Measurements from ENCODE around the gene CASD1. TPM values are rescaled to one million over a fixed set of nuclear protein-coding genes. Genes with fewer than 3 reads are reported as not detected.

CASD1 gene
- total RNA-seq, 1 donor from 2014 or later, result 59.0 TPM

GRCh38 chr7:94547126-94547525, 37.5 kb downstream of the CASD1 start:
- Histone ChIP-seq H3K9ac (ENCODE audit: low read depth in 1 of 3, low read length in 3 of 3) (no peak overlapping the region), H3K9me3 (ENCODE audit: control insufficient read depth in 3 of 3, low read length in 3 of 3) (no peaks in the 10 kb centered on the region), H3K27ac (ENCODE audit: low read depth, low read length) (no peak overlapping the region), H3K27me3 (ENCODE audit: control insufficient read depth in 3 of 3, insufficient read depth in 3 of 3, low read length in 3 of 3) (no peaks in the 10 kb centered on the region), H3K4me1 (ENCODE audit: control insufficient read depth in 3 of 3, insufficient read depth in 3 of 3, low read length in 3 of 3) (no peaks in the 10 kb centered on the region), H3K4me3 (ENCODE audit: low read length in 3 of 3) (no peak overlapping the region), H3K36me3 (ENCODE audit: control insufficient read depth in 3 of 3, insufficient read depth in 3 of 3, low read length in 3 of 3) (peaks cover 0 to 6% (median 0%) of the 10 kb centered on the region in 3 donors)

- Histone ChIP-seq H3K4me3 (ENCODE audit: low read length in 3 of 3) (no peak overlapping the region), H3K9ac (ENCODE audit: low read depth in 1 of 3, low read length in 3 of 3) (no peak overlapping the region), H3K4me1 (ENCODE audit: control insufficient read depth in 3 of 3, insufficient read depth in 3 of 3, low read length in 3 of 3) (no peaks in the 10 kb centered on the region), H3K36me3 (ENCODE audit: control insufficient read depth in 3 of 3, insufficient read depth in 3 of 3, low read length in 3 of 3) (peaks cover 2 to 8% (median 6%) of the 10 kb centered on the region in 3 donors), H3K27ac (ENCODE audit: low read depth, low read length) (no peak overlapping the region), H3K27me3 (ENCODE audit: control insufficient read depth in 3 of 3, insufficient read depth in 3 of 3, low read length in 3 of 3) (no peaks in the 10 kb centered on the region), H3K9me3 (ENCODE audit: control insufficient read depth in 3 of 3, low read length in 3 of 3) (no peaks in the 10 kb centered on the region)
Observed at GRCh38 chr7:94556028-94556427, 46.4 kb downstream of the CASD1 start.

- Histone ChIP-seq H3K27ac (ENCODE audit: low read depth, low read length) (no peak overlapping the region), H3K4me1 (ENCODE audit: control insufficient read depth in 3 of 3, insufficient read depth in 3 of 3, low read length in 3 of 3) (no peaks in the 10 kb centered on the region), H3K9me3 (ENCODE audit: control insufficient read depth in 3 of 3, low read length in 3 of 3) (no peaks in the 10 kb centered on the region), H3K4me3 (ENCODE audit: low read length in 3 of 3) (no peak overlapping the region), H3K27me3 (ENCODE audit: control insufficient read depth in 3 of 3, insufficient read depth in 3 of 3, low read length in 3 of 3) (no peaks in the 10 kb centered on the region), H3K9ac (ENCODE audit: low read depth in 1 of 3, low read length in 3 of 3) (no peak overlapping the region), H3K36me3 (ENCODE audit: control insufficient read depth in 3 of 3, insufficient read depth in 3 of 3, low read length in 3 of 3) (peaks cover 2 to 8% (median 3%) of the 10 kb centered on the region in 3 donors)
Observed at GRCh38 chr7:94557215-94557614, 47.6 kb downstream of the CASD1 start.

GRCh38 chr7:94559972-94560371, 50.4 kb downstream of the CASD1 start:
- Histone ChIP-seq H3K27me3 (ENCODE audit: control insufficient read depth in 3 of 3, insufficient read depth in 3 of 3, low read length in 3 of 3) (no peaks in the 10 kb centered on the region), H3K36me3 (ENCODE audit: control insufficient read depth in 3 of 3, insufficient read depth in 3 of 3, low read length in 3 of 3) (no peaks in the 10 kb centered on the region), H3K4me1 (ENCODE audit: control insufficient read depth in 3 of 3, insufficient read depth in 3 of 3, low read length in 3 of 3) (no peaks in the 10 kb centered on the region), H3K9me3 (ENCODE audit: control insufficient read depth in 3 of 3, low read length in 3 of 3) (no peaks in the 10 kb centered on the region), H3K4me3 (ENCODE audit: low read length in 3 of 3) (no peak overlapping the region), H3K9ac (ENCODE audit: low read depth in 1 of 3, low read length in 3 of 3) (no peak overlapping the region), H3K27ac (ENCODE audit: low read depth, low read length) (no peak overlapping the region)

GRCh38 chr7:94561841-94562514, 52.4 kb downstream of the CASD1 start:
- H3K9me3 ChIP-seq (ENCODE audit: control insufficient read depth in 3 of 3, low read length in 3 of 3), result no peaks in the 10 kb centered on the region
- H3K27ac ChIP-seq (ENCODE audit: low read depth, low read length), result no peak overlapping the region
- no peak overlapping the region for H3K4me3 ChIP-seq (ENCODE audit: low read length in 3 of 3)
- H3K9ac ChIP-seq (ENCODE audit: low read depth in 1 of 3, low read length in 3 of 3), result no peak overlapping the region
- H3K4me1 ChIP-seq (ENCODE audit: control insufficient read depth in 3 of 3, insufficient read depth in 3 of 3, low read length in 3 of 3), result no peaks in the 10 kb centered on the region
- no peaks in the 10 kb centered on the region for H3K27me3 ChIP-seq (ENCODE audit: control insufficient read depth in 3 of 3, insufficient read depth in 3 of 3, low read length in 3 of 3)
- H3K36me3 ChIP-seq (ENCODE audit: control insufficient read depth in 3 of 3, insufficient read depth in 3 of 3, low read length in 3 of 3), result no peaks in the 10 kb centered on the region

GRCh38 chr7:94562525-94562924, 52.9 kb downstream of the CASD1 start:
- H3K36me3 ChIP-seq (ENCODE audit: control insufficient read depth in 3 of 3, insufficient read depth in 3 of 3, low read length in 3 of 3), result no peaks in the 10 kb centered on the region
- H3K9ac ChIP-seq (ENCODE audit: low read depth in 1 of 3, low read length in 3 of 3), result no peak overlapping the region
- no peaks in the 10 kb centered on the region for H3K4me1 ChIP-seq (ENCODE audit: control insufficient read depth in 3 of 3, insufficient read depth in 3 of 3, low read length in 3 of 3)
- no peaks in the 10 kb centered on the region for H3K27me3 ChIP-seq (ENCODE audit: control insufficient read depth in 3 of 3, insufficient read depth in 3 of 3, low read length in 3 of 3)
- H3K9me3 ChIP-seq (ENCODE audit: control insufficient read depth in 3 of 3, low read length in 3 of 3), result no peaks in the 10 kb centered on the region
- no peak overlapping the region for H3K4me3 ChIP-seq (ENCODE audit: low read length in 3 of 3)
- no peak overlapping the region for H3K27ac ChIP-seq (ENCODE audit: low read depth, low read length)

GRCh38 chr7:94565247-94565894, 55.8 kb downstream of the CASD1 start:
- H3K27ac ChIP-seq (ENCODE audit: low read depth, low read length), result no peak overlapping the region
- no peaks in the 10 kb centered on the region for H3K9me3 ChIP-seq (ENCODE audit: control insufficient read depth in 3 of 3, low read length in 3 of 3)
- no peak overlapping the region for H3K9ac ChIP-seq (ENCODE audit: low read depth in 1 of 3, low read length in 3 of 3)

GRCh38 chr7:94567396-94567795, 57.8 kb downstream of the CASD1 start:
- H3K27me3 ChIP-seq (ENCODE audit: control insufficient read depth in 3 of 3, insufficient read depth in 3 of 3, low read length in 3 of 3), result no peaks in the 10 kb centered on the region
- no peaks in the 10 kb centered on the region for H3K9me3 ChIP-seq (ENCODE audit: control insufficient read depth in 3 of 3, low read length in 3 of 3)
- no peak overlapping the region for H3K9ac ChIP-seq (ENCODE audit: low read depth in 1 of 3, low read length in 3 of 3)
- H3K4me1 ChIP-seq (ENCODE audit: control insufficient read depth in 3 of 3, insufficient read depth in 3 of 3, low read length in 3 of 3), result no peaks in the 10 kb centered on the region
- no peak overlapping the region for H3K27ac ChIP-seq (ENCODE audit: low read depth, low read length)
- H3K4me3 ChIP-seq (ENCODE audit: low read length in 3 of 3), result no peak overlapping the region
- no peaks in the 10 kb centered on the region for H3K36me3 ChIP-seq (ENCODE audit: control insufficient read depth in 3 of 3, insufficient read depth in 3 of 3, low read length in 3 of 3)

More at GRCh38 chr7:94565247-94565894, 55.8 kb downstream of the CASD1 start:
- Histone ChIP-seq H3K4me3 (ENCODE audit: low read length in 3 of 3) (no peak overlapping the region), H3K27me3 (ENCODE audit: control insufficient read depth in 3 of 3, insufficient read depth in 3 of 3, low read length in 3 of 3) (no peaks in the 10 kb centered on the region), H3K36me3 (ENCODE audit: control insufficient read depth in 3 of 3, insufficient read depth in 3 of 3, low read length in 3 of 3) (no peaks in the 10 kb centered on the region), H3K4me1 (ENCODE audit: control insufficient read depth in 3 of 3, insufficient read depth in 3 of 3, low read length in 3 of 3) (no peaks in the 10 kb centered on the region)

- H3K4me1 ChIP-seq (ENCODE audit: control insufficient read depth in 3 of 3, insufficient read depth in 3 of 3, low read length in 3 of 3), result no peaks in the 10 kb centered on the region
- peaks cover 0 to 3% (median 2%) of the 10 kb centered on the region in 3 donors for H3K9me3 ChIP-seq (ENCODE audit: control insufficient read depth in 3 of 3, low read length in 3 of 3)
Observed at GRCh38 chr7:94571816-94572215, 62.2 kb downstream of the CASD1 start.

GRCh38 chr7:94575646-94576045, 66.0 kb downstream of the CASD1 start:
- no peak overlapping the region for H3K27ac ChIP-seq (ENCODE audit: low read depth, low read length)
- H3K4me1 ChIP-seq (ENCODE audit: control insufficient read depth in 3 of 3, insufficient read depth in 3 of 3, low read length in 3 of 3), result no peaks in the 10 kb centered on the region
- peaks cover 0 to 5% (median 0%) of the 10 kb centered on the region in 3 donors for H3K36me3 ChIP-seq (ENCODE audit: control insufficient read depth in 3 of 3, insufficient read depth in 3 of 3, low read length in 3 of 3)
- H3K4me3 ChIP-seq (ENCODE audit: low read length in 3 of 3), result no peak overlapping the region
- H3K9me3 ChIP-seq (ENCODE audit: control insufficient read depth in 3 of 3, low read length in 3 of 3), result peaks cover 0 to 3% (median 2%) of the 10 kb centered on the region in 3 donors
- no peak overlapping the region for H3K9ac ChIP-seq (ENCODE audit: low read depth in 1 of 3, low read length in 3 of 3)
- no peaks in the 10 kb centered on the region for H3K27me3 ChIP-seq (ENCODE audit: control insufficient read depth in 3 of 3, insufficient read depth in 3 of 3, low read length in 3 of 3)

More at GRCh38 chr7:94571816-94572215, 62.2 kb downstream of the CASD1 start:
- Histone ChIP-seq H3K9ac (ENCODE audit: low read depth in 1 of 3, low read length in 3 of 3) (no peak overlapping the region), H3K36me3 (ENCODE audit: control insufficient read depth in 3 of 3, insufficient read depth in 3 of 3, low read length in 3 of 3) (peaks cover 0 to 5% (median 0%) of the 10 kb centered on the region in 3 donors), H3K27ac (ENCODE audit: low read depth, low read length) (no peak overlapping the region), H3K27me3 (ENCODE audit: control insufficient read depth in 3 of 3, insufficient read depth in 3 of 3, low read length in 3 of 3) (no peaks in the 10 kb centered on the region), H3K4me3 (ENCODE audit: low read length in 3 of 3) (no peak overlapping the region)
